BJ (cell line): ENCODE data around the gene STX4. TPM values are rescaled to one million over a fixed set of nuclear protein-coding genes. Genes with fewer than 3 reads are reported as not detected.
"Not testable (repeated sequence)": the region's sequence is repeated elsewhere in the genome, so short reads cannot be mapped to it uniquely, and the experiment has no call there.

ENCODE experiments used
- CTCF ChIA-PET: fragments of 350-600 bp; formaldehyde crosslinking; extraction: SDS; loops from one replicate; lab custom pipeline; 2021; ENCODE audit warnings: antibody characterized with exemption, inconsistent platforms; lab: Yijun Ruan, JAX
- POLR2A ChIA-PET: fragments of 300-600 bp; sonication (Branson Sonifier 250); formaldehyde crosslinking; extraction: SDS; loops from one replicate; lab custom pipeline; 2021; ENCODE audit warnings: antibody characterized with exemption; lab: Charles Lee
- DNase-seq: peaks from one replicate; pipeline ENCODE4 v3.0.0-alpha.2; 2011; ENCODE audit warnings: low read depth
- H3K27me3 ChIP-seq: 2 replicates; pipeline ENCODE4 v1.6.0; 2011; ENCODE audit warnings: low read length; ENCODE audit not compliant: control insufficient read depth, insufficient read depth
- H3K36me3 ChIP-seq: 2 replicates; pipeline ENCODE4 v1.5.1; 2011; ENCODE audit warnings: low read length; ENCODE audit not compliant: control insufficient read depth, insufficient read depth
- H3K4me3 ChIP-seq: 2 replicates; pipeline ENCODE4 v1.5.1; 2011; ENCODE audit warnings: low read depth, mild to moderate bottlenecking, control low read depth, low read length
- CTCF ChIP-seq: IDR thresholded peaks from 2 replicates; pipeline ENCODE4 v1.5.1; 2011; ENCODE audit warnings: low read depth, mild to moderate bottlenecking, control low read depth, inconsistent platforms, low read length, moderate library complexity; ENCODE audit not compliant: insufficient read depth
- polyA plus RNA-seq: library from polyadenylated mRNA; depleted of rRNA; stranded (reverse); fragments of >200 nt; gene quantifications from 2 replicates; pipeline ENCODE4 v1.2.3, GENCODE V29; 2011

The STX4 gene
- polyA plus RNA-seq, 1 experiment, result 53.6 TPM

- H3K36me3 ChIP-seq, result no peaks in the 10 kb centered on the region
- ChIA-PET POLR2A (no interaction called here), CTCF (interaction anchor here (0.6 to 1.1 kb wide), 3 partner anchors 13 to 43 kb away, joined by 3 to 4 read pairs (median 3); no protein-coding TSS in a partner anchor)
- no peak for TF ChIP-seq CTCF
- DNase-seq, result no peak
- no peak overlapping the region for H3K4me3 ChIP-seq
- 0 out of 2 replicates have a peak, but pooled peaks cover 2% of the 10 kb centered on the region for H3K27me3 ChIP-seq
Measured at GRCh38 chr16:31016018-31016417, 17.3 kb upstream of the STX4 start.

- CTCF ChIA-PET, result interaction anchor here (0.5 kb wide), 1 partner anchor 89 kb away, joined by 3 read pairs; no protein-coding TSS in a partner anchor
- H3K36me3 ChIP-seq, DNase-seq, H3K4me3 ChIP-seq, POLR2A ChIA-PET, H3K27me3 ChIP-seq: not testable (repeated sequence)
Measured at GRCh38 chr16:31017756-31018155, 15.6 kb upstream of the STX4 start.

- ChIA-PET CTCF (no interaction called here), POLR2A (no interaction called here)
- Histone ChIP-seq H3K4me3 (no peak overlapping the region), H3K27me3 (no peaks in the 10 kb centered on the region), H3K36me3 (no peaks in the 10 kb centered on the region)
- no peak for TF ChIP-seq CTCF
- no peak for DNase-seq
Measured at GRCh38 chr16:31020536-31020935, 12.8 kb upstream of the STX4 start.

- H3K27me3 ChIP-seq, result no peaks in the 10 kb centered on the region
- no peak overlapping the region for H3K4me3 ChIP-seq
- H3K36me3 ChIP-seq, result no peaks in the 10 kb centered on the region
- DNase-seq, result no peak
- no peak for TF ChIP-seq CTCF
- ChIA-PET CTCF (no interaction called here), POLR2A (no interaction called here)
Measured at GRCh38 chr16:31022544-31023251, 10.7 kb upstream of the STX4 start.

- DNase-seq, result no peak
- CTCF ChIA-PET, result no interaction called here
- no peak for TF ChIP-seq CTCF
- POLR2A ChIA-PET, result interaction anchor here (0.6 kb wide), 1 partner anchor 864 kb away, joined by 3 read pairs; no protein-coding TSS in a partner anchor
- Histone ChIP-seq H3K4me3 (no peak overlapping the region), H3K36me3 (no peaks in the 10 kb centered on the region), H3K27me3 (no peaks in the 10 kb centered on the region)
Measured at GRCh38 chr16:31023252-31023602, 10.1 kb upstream of the STX4 start.
